NCI-H187 (cell line): ENCODE results near the gene ERRFI1.
"Not testable (repeated sequence)": the region's sequence is repeated elsewhere in the genome, so short reads cannot be mapped to it uniquely, and the experiment has no call there.

Experiments
- DNase-seq, 2 experiments: peaks; one replicate each; lab custom pipeline; 2025; lab: John Stamatoyannopoulos, UW

Gene ERRFI1

DNA sequence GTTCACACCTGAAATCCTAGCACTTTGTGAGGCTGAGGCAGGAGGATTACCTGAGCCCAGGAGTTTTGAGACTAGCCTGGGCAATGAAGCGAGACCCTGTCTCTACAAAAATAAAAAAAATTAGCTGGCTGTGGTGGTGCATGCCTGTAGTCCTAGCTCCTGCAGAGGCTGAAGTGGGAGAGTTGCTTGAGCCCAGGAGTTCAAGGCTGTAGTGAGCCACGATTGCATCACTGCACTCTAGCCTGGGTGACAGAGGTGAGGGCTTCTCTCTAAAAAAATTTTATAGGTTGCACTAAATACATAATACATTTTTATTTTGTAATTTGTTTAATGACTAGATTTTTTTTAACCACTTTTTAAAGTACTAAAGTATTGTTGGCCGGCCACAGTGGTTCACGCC is 58.5 kb downstream of the ERRFI1 start:
- no peak for DNase-seq

DNA sequence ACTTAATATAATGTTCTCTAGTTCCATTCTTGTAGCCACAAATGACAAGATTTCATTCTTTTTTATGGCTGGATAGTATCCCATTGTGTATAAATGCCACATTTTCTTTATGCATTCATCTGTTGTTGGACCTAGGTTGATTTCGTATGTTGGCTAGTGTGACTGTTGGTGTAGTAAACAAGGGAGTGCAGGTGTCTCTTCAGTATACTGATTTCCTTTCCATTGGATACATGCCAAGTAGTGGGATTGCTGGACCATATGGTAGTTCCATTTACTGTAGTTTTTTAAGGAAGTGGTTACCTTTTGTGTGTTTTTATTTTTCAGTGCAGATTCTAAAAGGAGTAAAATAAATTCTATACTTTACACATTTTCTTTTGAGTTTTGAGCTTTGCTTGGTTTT is 58.9 kb downstream of the ERRFI1 start:
- DNase-seq = no peak

DNA sequence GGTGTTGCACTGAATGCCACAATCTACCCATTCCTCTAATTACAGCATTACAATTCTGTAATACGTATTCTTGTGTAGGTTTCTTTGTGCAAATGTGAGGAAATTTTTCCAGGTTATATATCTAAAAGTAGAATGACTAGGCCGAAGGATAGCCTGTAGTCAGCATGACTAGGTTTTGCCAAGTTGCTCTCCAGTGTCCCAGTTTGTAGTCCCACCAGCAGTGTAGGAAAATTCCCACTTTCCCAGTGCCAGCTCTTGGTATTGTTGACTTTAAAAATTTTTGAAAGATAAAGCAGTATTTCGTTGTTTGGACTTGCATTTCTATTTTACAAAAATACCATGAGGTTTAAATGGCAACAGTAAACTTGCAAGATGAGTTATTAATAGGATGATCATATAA is 61.6 kb downstream of the ERRFI1 start:
- no peak for DNase-seq

GRCh38 chr1:7963841-7964240 is 62.3 kb downstream of the ERRFI1 start:
- not testable (repeated sequence) for DNase-seq

DNA sequence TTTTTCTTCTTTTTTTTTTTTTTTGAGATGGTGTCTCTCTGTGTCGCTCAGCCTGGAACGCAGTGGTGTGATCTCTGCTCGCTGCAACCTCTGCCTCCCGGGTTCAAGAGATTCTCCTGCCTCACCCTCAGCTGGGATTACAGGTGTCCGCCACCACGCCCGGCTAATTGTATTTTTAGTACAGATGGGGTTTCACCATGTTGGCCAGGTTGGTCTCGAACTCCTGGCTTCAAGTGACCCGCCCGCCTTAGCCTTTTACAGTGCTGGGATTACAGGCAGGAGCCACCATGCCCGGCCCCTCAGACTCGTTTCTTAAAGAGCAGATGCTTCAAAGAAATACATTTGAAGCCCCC is 62.8 kb downstream of the ERRFI1 start:
- not testable (repeated sequence) for DNase-seq

DNA sequence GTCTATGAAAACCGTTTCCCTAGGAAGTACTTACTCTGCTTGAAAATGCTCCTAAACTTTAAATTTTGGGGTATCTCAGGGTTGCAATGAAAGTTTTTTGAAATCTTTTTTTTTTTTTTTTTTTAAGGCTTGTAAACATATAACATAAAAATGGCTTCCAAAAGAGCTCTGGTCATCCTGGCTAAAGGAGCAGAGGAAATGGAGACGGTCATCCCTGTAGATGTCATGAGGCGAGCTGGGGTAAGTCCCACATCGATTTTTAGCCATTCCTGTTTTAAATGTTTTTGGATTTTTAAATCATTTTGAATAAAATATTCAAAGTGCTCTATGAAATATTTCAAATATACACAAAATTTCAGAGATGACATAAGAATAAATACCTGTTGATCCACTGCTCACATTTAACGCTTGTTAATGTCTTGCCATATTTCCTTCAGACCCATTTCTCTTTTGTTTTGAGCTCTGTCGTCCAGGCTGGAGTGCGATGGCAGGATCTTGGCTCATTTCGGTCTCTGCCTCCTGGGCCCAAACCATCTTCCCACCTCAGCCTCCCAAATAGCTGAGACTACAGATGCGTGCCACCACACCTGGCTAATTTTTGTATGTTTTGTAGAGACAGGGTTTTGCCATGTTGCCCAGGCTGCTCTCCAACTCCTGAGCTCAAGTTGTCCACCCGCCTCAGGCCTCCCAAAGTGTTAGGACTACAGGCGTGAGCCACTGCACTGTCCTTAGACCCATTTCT is 63.3 kb downstream of the ERRFI1 start:
- DNase-seq = no peak

GRCh38 chr1:7962014-7962335 is 64.1 kb downstream of the ERRFI1 start:
- no peak for DNase-seq
